ENCODE measurements around the gene DECR2. TPM values are rescaled to one million over a fixed set of nuclear protein-coding genes. Genes with fewer than 3 reads are reported as not detected.
"Not testable (repeated sequence)": the region's sequence is repeated elsewhere in the genome, so short reads cannot be mapped to it uniquely, and the experiment has no call there.

DECR2 gene
- total and polyA plus RNA-seq, 12 donors = 5.9 to 143 (median 41.7) TPM

DNA sequence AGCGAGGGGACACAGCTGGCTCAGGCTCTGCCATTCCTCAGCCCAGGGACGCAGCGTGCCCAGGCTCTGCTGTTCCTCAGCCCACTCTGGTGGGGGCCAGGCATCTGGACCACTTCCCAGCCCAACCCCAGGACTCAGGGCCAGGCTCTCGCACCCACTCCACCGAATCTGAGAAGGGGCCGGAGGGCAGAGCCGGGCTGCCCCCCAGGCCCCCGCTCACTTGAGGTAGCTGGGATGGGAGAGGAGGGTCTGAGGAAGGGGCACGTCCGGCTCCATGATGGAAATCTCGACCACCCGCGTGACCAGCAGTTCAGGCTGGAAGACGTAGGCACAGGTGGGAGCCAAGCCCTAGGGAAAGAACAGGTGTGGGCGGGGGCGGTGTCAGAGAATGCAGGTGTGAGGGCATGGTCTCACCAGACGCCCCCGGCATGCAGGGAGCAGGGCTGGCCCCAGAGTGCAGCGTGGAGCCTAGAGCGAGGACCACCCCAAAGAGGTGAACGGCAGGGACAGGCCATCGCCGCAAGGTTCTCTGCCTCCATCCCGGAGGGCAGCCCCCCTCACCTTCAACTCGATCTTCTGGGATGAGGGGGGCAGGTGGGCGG is 24.8 kb upstream of the DECR2 start:
- Histone ChIP-seq H3K36me3 (replicated peaks in 1 of 2) (peaks cover 0 to 51% of the 10 kb centered on the region in 2 donors), H3K27ac (no peak overlapping the region), H3K4me3 (no peak overlapping the region), H3K4me1 (replicated peaks in 1 of 2) (peaks cover 7 to 16% of the 10 kb centered on the region in 2 donors), H3K9me3 (replicated peaks in 1 of 3) (no peaks in the 10 kb centered on the region), H3K27me3 (no peaks in the 10 kb centered on the region)
- 93 to 97% (median 95%) methylated on average over 14 to 26 of the region's 26 CpGs for WGBS, 4 donors
- no peak for TF ChIP-seq POLR2A (IDR thresholded peaks at IDR 0.05)
- TF ChIP-seq, protein P1, sequence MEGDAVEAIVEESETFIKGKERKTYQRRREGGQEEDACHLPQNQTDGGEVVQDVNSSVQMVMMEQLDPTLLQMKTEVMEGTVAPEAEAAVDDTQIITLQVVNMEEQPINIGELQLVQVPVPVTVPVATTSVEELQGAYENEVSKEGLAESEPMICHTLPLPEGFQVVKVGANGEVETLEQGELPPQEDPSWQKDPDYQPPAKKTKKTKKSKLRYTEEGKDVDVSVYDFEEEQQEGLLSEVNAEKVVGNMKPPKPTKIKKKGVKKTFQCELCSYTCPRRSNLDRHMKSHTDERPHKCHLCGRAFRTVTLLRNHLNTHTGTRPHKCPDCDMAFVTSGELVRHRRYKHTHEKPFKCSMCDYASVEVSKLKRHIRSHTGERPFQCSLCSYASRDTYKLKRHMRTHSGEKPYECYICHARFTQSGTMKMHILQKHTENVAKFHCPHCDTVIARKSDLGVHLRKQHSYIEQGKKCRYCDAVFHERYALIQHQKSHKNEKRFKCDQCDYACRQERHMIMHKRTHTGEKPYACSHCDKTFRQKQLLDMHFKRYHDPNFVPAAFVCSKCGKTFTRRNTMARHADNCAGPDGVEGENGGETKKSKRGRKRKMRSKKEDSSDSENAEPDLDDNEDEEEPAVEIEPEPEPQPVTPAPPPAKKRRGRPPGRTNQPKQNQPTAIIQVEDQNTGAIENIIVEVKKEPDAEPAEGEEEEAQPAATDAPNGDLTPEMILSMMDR (IDR thresholded peaks at IDR 0.05) = no peak
- intact Hi-C loops (cut with DNase I) = no loop called here
- DNase-seq = no peak

DNA sequence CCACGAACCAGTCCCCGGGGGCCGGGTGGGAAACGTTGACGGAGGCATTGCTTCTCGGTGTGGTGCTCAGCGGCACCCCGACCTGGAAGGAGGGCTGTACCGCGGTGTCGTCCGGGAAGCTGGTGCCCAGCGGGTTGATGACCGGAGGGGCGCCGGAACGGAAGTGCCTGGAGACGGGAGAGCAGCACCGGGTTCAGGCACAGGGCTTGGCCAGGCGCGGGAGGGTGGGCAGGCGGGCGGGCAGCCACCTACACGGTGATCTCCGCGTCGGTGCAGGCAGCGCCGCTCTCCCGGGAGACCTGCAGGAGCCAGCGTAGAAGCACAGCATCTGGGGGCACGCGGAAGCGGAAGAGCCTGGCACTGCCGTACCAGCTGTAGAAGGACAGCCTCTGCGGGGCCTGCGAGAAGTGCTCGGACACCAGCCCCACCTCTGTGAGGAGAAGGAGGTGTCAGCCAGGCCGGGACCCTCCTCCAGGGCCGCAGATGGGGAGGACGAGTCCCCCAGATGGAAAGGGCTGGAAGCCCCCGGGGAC is 24.2 kb upstream of the DECR2 start:
- Histone ChIP-seq H3K9me3 (replicated peaks in 1 of 3) (no peaks in the 10 kb centered on the region), H3K27ac (no peak overlapping the region), H3K36me3 (replicated peaks in 1 of 2) (peaks cover 0 to 46% of the 10 kb centered on the region in 2 donors), H3K27me3 (no peaks in the 10 kb centered on the region), H3K4me3 (no peak overlapping the region), H3K4me1 (replicated peaks in 1 of 2) (peaks cover 7 to 18% of the 10 kb centered on the region in 2 donors)
- no peak for DNase-seq
- WGBS, 4 donors = 75 to 93% (median 90%) methylated on average over 11 to 42 of the region's 42 CpGs
- intact Hi-C loops (cut with DNase I) = no loop called here
- no peak for TF ChIP-seq POLR2A (IDR thresholded peaks at IDR 0.05)

DNA sequence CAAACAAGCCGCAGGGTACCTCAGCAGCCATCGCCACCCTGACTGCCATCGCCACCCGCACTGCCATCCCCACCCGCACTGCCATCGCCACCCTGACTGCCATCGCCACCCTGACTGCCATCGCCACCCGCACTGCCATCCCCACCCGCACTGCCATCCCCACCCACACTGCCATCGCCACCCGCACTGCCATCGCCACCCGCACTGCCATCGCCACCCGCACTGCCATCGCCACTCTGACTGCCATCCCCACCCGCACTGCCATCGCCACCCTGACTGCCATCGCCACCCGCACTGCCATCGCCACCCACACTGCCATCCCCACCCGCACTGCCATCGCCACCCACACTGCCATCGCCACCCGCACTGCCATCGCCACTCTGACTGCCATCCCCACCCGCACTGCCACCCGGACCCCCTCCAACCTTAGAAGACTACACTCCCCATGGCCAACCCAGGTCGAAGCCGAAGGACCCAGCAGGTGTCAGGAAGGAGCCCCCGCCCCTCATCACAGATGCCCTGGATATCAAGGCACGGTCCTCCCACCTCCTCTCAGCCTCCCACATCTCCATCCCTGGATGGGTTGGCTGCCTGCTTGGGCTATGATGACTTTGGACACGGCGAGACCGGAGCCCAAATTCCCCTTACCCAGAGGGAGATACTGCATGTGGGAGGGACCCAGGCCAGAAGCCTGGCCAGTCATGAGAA is 23.4 kb upstream of the DECR2 start:
- H3K4me3 ChIP-seq; DNase-seq; intact Hi-C loops (cut with DNase I); H3K27me3 ChIP-seq; H3K27ac ChIP-seq; H3K9me3 ChIP-seq (replicated peaks in 1 of 3): not testable (repeated sequence)
- WGBS, 4 donors = 90 to 94% (median 93%) methylated on average over 15 to 36 of the region's 36 CpGs
- H3K36me3 ChIP-seq (replicated peaks in 1 of 2) = peaks cover 0 to 40% of the 10 kb centered on the region in 2 donors
- peaks cover 11 to 26% of the 10 kb centered on the region in 2 donors for H3K4me1 ChIP-seq (replicated peaks in 1 of 2)

DNA sequence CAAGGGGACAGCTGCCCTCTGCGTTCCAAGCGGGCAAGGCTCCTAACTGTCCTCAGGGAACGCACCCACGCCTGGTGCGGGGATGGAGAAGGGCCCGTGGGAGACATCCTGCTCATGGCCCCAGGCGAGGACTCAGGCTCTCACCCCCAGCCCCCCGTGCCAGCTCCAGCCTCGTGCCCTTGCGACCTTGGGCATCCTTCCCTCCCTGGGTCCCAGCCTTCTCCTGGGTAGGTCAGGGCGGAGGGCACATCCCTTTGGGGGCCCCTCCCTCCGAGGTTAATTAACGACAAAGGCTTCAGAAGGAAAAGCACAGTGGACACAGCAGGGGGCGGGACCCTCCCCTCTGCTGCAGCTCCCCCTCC is 22.9 kb upstream of the DECR2 start:
- intact Hi-C loops (cut with DNase I) = no loop called here
- no peak overlapping the region for H3K27ac ChIP-seq

More for the DNA sequence above, 22.9 kb upstream of the DECR2 start:
- DNase-seq = no peak
- peaks cover 14 to 31% of the 10 kb centered on the region in 2 donors for H3K4me1 ChIP-seq (replicated peaks in 1 of 2)
- 67 to 86% (median 72%) methylated on average over 5 to 14 of the region's 14 CpGs for WGBS, 4 donors
- no peaks in the 10 kb centered on the region for H3K9me3 ChIP-seq (replicated peaks in 1 of 3)
- H3K27me3 ChIP-seq = no peaks in the 10 kb centered on the region
- H3K36me3 ChIP-seq (replicated peaks in 1 of 2) = peaks cover 0 to 35% of the 10 kb centered on the region in 2 donors
- no peak overlapping the region for H3K4me3 ChIP-seq
- TF ChIP-seq POLR2A (IDR thresholded peaks at IDR 0.05) = no peak
- TF ChIP-seq, protein P1 (IDR thresholded peaks at IDR 0.05) = no peak

All from adrenal gland (tissue), 12 donors.